GM12873 (cell line): ENCODE measurements around the gene SMG6.
A peak's percentile ranks its signal among the peaks of the same experiment; 100 is the strongest.

ENCODE experiments used
- CTCF ChIP-seq: IDR thresholded peaks from 2 replicates; pipeline ENCODE4 v1.5.1; 2012; ENCODE audit warnings: low read depth, mild to moderate bottlenecking, moderate library complexity, low read length, control low read depth; ENCODE audit not compliant: insufficient read depth; ENCODE audit errors: missing control alignments

Gene SMG6

GRCh38 chr17:2149934-2150333, 153.7 kb downstream of the SMG6 start:
- no peak for TF ChIP-seq CTCF

GRCh38 chr17:2146132-2146871, 157.3 kb downstream of the SMG6 start:
- TF ChIP-seq CTCF = no peak

GRCh38 chr17:2144701-2145100, 158.9 kb downstream of the SMG6 start:
- TF ChIP-seq CTCF = no peak

GRCh38 chr17:2143332-2143731, 160.3 kb downstream of the SMG6 start:
- no peak for TF ChIP-seq CTCF

DNA sequence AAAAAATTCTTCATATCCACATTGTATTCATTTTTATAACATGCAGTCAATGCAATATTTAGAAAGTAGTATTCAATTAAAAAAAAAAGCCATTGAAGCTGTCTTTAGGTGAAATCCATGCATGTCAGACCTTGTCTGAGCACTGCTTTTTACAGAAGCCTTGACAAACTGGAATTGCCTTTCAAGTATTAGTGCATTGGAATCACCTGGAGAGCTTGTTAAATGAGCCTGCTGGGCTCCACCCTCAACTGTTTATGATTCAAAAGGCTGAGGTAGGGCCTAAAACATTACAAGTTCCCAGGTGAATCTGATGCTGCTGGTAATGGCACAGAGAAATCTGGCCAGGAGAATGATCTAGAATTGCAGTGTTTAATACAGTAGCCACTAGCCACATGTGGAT, 162.9 kb downstream of the SMG6 start:
- no peak for TF ChIP-seq CTCF

- TF ChIP-seq CTCF = no peak
These were observed 164.8 kb downstream of the SMG6 start for GRCh38 chr17:2138761-2139160.

GRCh38 chr17:2138318-2138717, 165.3 kb downstream of the SMG6 start:
- TF ChIP-seq CTCF = peak; percentile 16
